WERI-Rb-1 (cell line): ENCODE results near the gene IQSEC1.

Experiments used
- DNase-seq: peaks from one replicate; pipeline ENCODE4 v3.0.0-alpha.2; 2020
- H3K27ac ChIP-seq: fragments of 250-450 bp; sonication (Bioruptor Pico); 2 replicates; pipeline ENCODE4 v1.5.1; 2020; ENCODE audit warnings: mild to moderate bottlenecking, moderate library complexity
- H3K27me3 ChIP-seq: fragments of 250-450 bp; sonication (Bioruptor Pico); 2 replicates; pipeline ENCODE4 v1.5.1; 2021; ENCODE audit warnings: mild to moderate bottlenecking, low read depth, moderate library complexity; ENCODE audit not compliant: insufficient read depth, severe bottlenecking
- H3K36me3 ChIP-seq: fragments of 250-450 bp; sonication (Bioruptor Pico); 2 replicates; pipeline ENCODE4 v1.5.1; 2020; ENCODE audit warnings: mild to moderate bottlenecking, moderate library complexity
- H3K4me3 ChIP-seq: 2 replicates; pipeline ENCODE4 v1.5.1; 2011; ENCODE audit warnings: low read depth, mild to moderate bottlenecking, control low read depth, low read length
- H3K9me3 ChIP-seq: fragments of 250-450 bp; sonication (Bioruptor Pico); 2 replicates; pipeline ENCODE4 v1.5.1; 2021; ENCODE audit warnings: mild to moderate bottlenecking, moderate library complexity; ENCODE audit not compliant: severe bottlenecking
- CTCF ChIP-seq: IDR thresholded peaks from 2 replicates; pipeline ENCODE4 v1.5.1; 2011; ENCODE audit warnings: low read depth, mild to moderate bottlenecking, control low read depth, inconsistent platforms, low read length

IQSEC1 gene

GRCh38 chr3:13024765-13025065 lies 48.5 kb downstream of the IQSEC1 start:
- H3K9me3 ChIP-seq, result no peaks in the 10 kb centered on the region
- H3K27me3 ChIP-seq, result no peaks in the 10 kb centered on the region
- no peak overlapping the region for H3K27ac ChIP-seq
- no peak for TF ChIP-seq CTCF
- no peak overlapping the region for H3K4me3 ChIP-seq
- DNase-seq, result no peak
- no peaks in the 10 kb centered on the region for H3K36me3 ChIP-seq

GRCh38 chr3:13023971-13024764 lies 49.1 kb downstream of the IQSEC1 start:
- peak overlapping the region; percentile 97 for H3K27ac ChIP-seq
- TF ChIP-seq CTCF, result no peak
- DNase-seq, result no peak

GRCh38 chr3:13023235-13023970 lies 49.8 kb downstream of the IQSEC1 start:
- Histone ChIP-seq H3K27me3 (no peaks in the 10 kb centered on the region), H3K9me3 (no peaks in the 10 kb centered on the region), H3K4me3 (peak overlapping the region; percentile 62), H3K36me3 (no peaks in the 10 kb centered on the region; the same call in 1 of the 2 replicates), H3K27ac (peak overlapping the region; percentile 97)
- TF ChIP-seq CTCF, result no peak
- peak; percentile 86 for DNase-seq

More at GRCh38 chr3:13023971-13024764, 49.1 kb downstream of the IQSEC1 start:
- Histone ChIP-seq H3K4me3 (no peak overlapping the region), H3K9me3 (no peaks in the 10 kb centered on the region), H3K36me3 (no peaks in the 10 kb centered on the region; the same call in 1 of the 2 replicates), H3K27me3 (no peaks in the 10 kb centered on the region)

GRCh38 chr3:13022348-13023234 lies 50.6 kb downstream of the IQSEC1 start:
- H3K36me3 ChIP-seq, result peaks cover 3% of the 10 kb centered on the region; the same call in 1 of the 2 replicates
- peak; percentile 93 for DNase-seq
- peak overlapping the region; percentile 62 for H3K4me3 ChIP-seq
- H3K27ac ChIP-seq, result peak overlapping the region; percentile 97
- H3K27me3 ChIP-seq, result no peaks in the 10 kb centered on the region
- no peak for TF ChIP-seq CTCF
- no peaks in the 10 kb centered on the region for H3K9me3 ChIP-seq

- 0 out of 2 replicates have a peak, but pooled peaks have one; percentile 10 for TF ChIP-seq CTCF
- peak overlapping the region; percentile 62 for H3K4me3 ChIP-seq
- peak overlapping the region; percentile 97 for H3K27ac ChIP-seq
- DNase-seq, result peak; percentile 73
- no peaks in the 10 kb centered on the region for H3K27me3 ChIP-seq
- peaks cover 7% of the 10 kb centered on the region for H3K36me3 ChIP-seq
- no peaks in the 10 kb centered on the region for H3K9me3 ChIP-seq
Observed at GRCh38 chr3:13021141-13022114, 51.8 kb downstream of the IQSEC1 start.
